ENCODE data around the gene C1QTNF5.

GRCh38 chr11:119366690-119367620 lies 26.3 kb upstream of the C1QTNF5 start:
- TF ChIP-seq CTCF (IDR thresholded peaks at IDR 0.05) (no peak), POLR2A (IDR thresholded peaks at IDR 0.05) (no peak)
